CD14-positive monocyte (primary cell): ENCODE data around the gene PCDH1. TPM values are rescaled to one million over a fixed set of nuclear protein-coding genes. Genes with fewer than 3 reads are reported as not detected.

ENCODE experiments used
- DNase-seq, 3 donors: peaks; one replicate each; pipeline ENCODE4 v3.0.0-alpha.2; 2011 to 2022
- H2AFZ ChIP-seq: 2 replicates; pipeline ENCODE4 v1.6.0; 2012; ENCODE audit warnings: mild to moderate bottlenecking, low read depth, low read length, inconsistent platforms; ENCODE audit not compliant: insufficient read depth, poor library complexity, severe bottlenecking
- H3K27ac ChIP-seq, 2 donors: 1 replicate in 1 of 2; 2 replicates in 1 of 2; pipeline ENCODE4 v1.5.1; 2012 to 2013; ENCODE audit warnings: low read length in 2 of 2, control low read depth in 1 of 2, inconsistent platforms in 1 of 2, low read depth in 1 of 2, mild to moderate bottlenecking in 1 of 2
- H3K27me3 ChIP-seq, 2 donors: one replicate each; pipeline versions ENCODE4 v1.6.0 to v1.6.1; 2011 to 2013; ENCODE audit warnings: low read length in 2 of 2; ENCODE audit not compliant: control insufficient read depth in 2 of 2, insufficient read depth in 2 of 2
- H3K36me3 ChIP-seq, 2 donors: replicated peaks in 1 of 2; 1 replicate in 1 of 2; 2 replicates in 1 of 2; pipeline versions ENCODE4 v1.5.1 to v1.6.1; 2012 to 2013; ENCODE audit warnings: low read length in 2 of 2, control low read depth in 1 of 2, inconsistent platforms in 1 of 2, mild to moderate bottlenecking in 1 of 2; ENCODE audit not compliant: insufficient read depth in 2 of 2, control insufficient read depth in 1 of 2
- H3K4me1 ChIP-seq, 2 donors: 1 replicate in 1 of 2; 2 replicates in 1 of 2; pipeline versions ENCODE4 v1.5.1 to v1.6.1; 2012 to 2013; ENCODE audit warnings: low read length in 2 of 2, control low read depth in 1 of 2, inconsistent platforms in 1 of 2, mild to moderate bottlenecking in 1 of 2, moderate library complexity in 1 of 2; ENCODE audit not compliant: insufficient read depth in 2 of 2, control insufficient read depth in 1 of 2
- H3K4me2 ChIP-seq: replicated peaks from 2 replicates; pipeline ENCODE3; 2012; ENCODE audit warnings: low read length, moderate library complexity, mild to moderate bottlenecking; ENCODE audit not compliant: poor library complexity, severe bottlenecking; ENCODE audit errors: extremely low read depth
- H3K4me3 ChIP-seq, 3 experiments: fragments of 200-600 bp in 1 of 3; sonication (generic) in 1 of 3; replicated peaks in 1 of 3; 1 replicate in 2 of 3; 2 replicates in 1 of 3; pipeline ENCODE4 v1.5.1; 2011 to 2013; ENCODE audit warnings: low read length in 3 of 3, mild to moderate bottlenecking in 3 of 3, control low read depth in 2 of 3, low read depth in 2 of 3, inconsistent platforms in 1 of 3, moderate library complexity in 1 of 3
- H3K79me2 ChIP-seq: 2 replicates; pipeline ENCODE4 v1.6.0; 2012; ENCODE audit warnings: mild to moderate bottlenecking, control low read depth, inconsistent platforms, low read length, moderate library complexity; ENCODE audit not compliant: insufficient read depth
- H3K9ac ChIP-seq: 2 replicates; pipeline ENCODE4 v1.6.0; 2017; ENCODE audit warnings: low read length, mild to moderate bottlenecking; ENCODE audit not compliant: insufficient read depth, poor library complexity, severe bottlenecking
- H3K9me3 ChIP-seq, 2 donors: replicated peaks in 1 of 2; 1 replicate in 1 of 2; 2 replicates in 1 of 2; pipeline versions ENCODE4 v1.5.1 to v1.6.1; 2012 to 2013; ENCODE audit warnings: low read length in 2 of 2, control low read depth in 1 of 2; ENCODE audit not compliant: control insufficient read depth in 1 of 2, insufficient read depth in 1 of 2
- H4K20me1 ChIP-seq: 2 replicates; pipeline ENCODE4 v1.6.0; 2012; ENCODE audit warnings: mild to moderate bottlenecking, low read length, control low read depth, moderate library complexity; ENCODE audit not compliant: insufficient read depth
- H3K27ac Mint-ChIP-seq, 7 donors: one replicate each; pipeline ENCODE4 v1.8.0; 2020; ENCODE audit warnings: mild to moderate bottlenecking in 7 of 7, mixed read lengths in 7 of 7, moderate library complexity in 6 of 7, inconsistent platforms in 2 of 7
- H3K27me3 Mint-ChIP-seq, 3 donors: one replicate each; pipeline ENCODE4 v1.8.0; 2021 to 2022; ENCODE audit warnings: low read depth in 3 of 3, mild to moderate bottlenecking in 3 of 3, mixed read lengths in 3 of 3, moderate library complexity in 3 of 3, inconsistent platforms in 1 of 3
- H3K36me3 Mint-ChIP-seq, 2 donors: one replicate each; pipeline ENCODE4 v1.8.0; 2020; ENCODE audit warnings: mixed read lengths in 2 of 2, inconsistent platforms in 1 of 2, mild to moderate bottlenecking in 1 of 2
- H3K4me1 Mint-ChIP-seq: one replicate; pipeline ENCODE4 v1.8.0; 2020; ENCODE audit warnings: mild to moderate bottlenecking, mixed read lengths
- H3K4me3 Mint-ChIP-seq, 2 donors: one replicate each; pipeline ENCODE4 v1.8.0; 2020; ENCODE audit warnings: mild to moderate bottlenecking in 2 of 2, mixed read lengths in 2 of 2, moderate library complexity in 1 of 2
- H3K9me3 Mint-ChIP-seq, 7 donors: one replicate each; pipeline ENCODE4 v1.8.0; 2020 to 2022; ENCODE audit warnings: mixed read lengths in 7 of 7, mild to moderate bottlenecking in 6 of 7, moderate library complexity in 6 of 7, inconsistent platforms in 2 of 7
- WGBS: methylation state at CpG from one replicate; pipeline ENCODE4 v1.1.5; 2013; ENCODE audit warnings: missing lambda C conversion rate; ENCODE audit not compliant: insufficient coverage; 5-methylcytosine and 5-hydroxymethylcytosine counted together
- intact Hi-C, 2 donors: fragments of 100-400 bp; cut with micrococcal nuclease; formaldehyde crosslinking; loops; one replicate each; pipeline versions ENCODE4 v1.15.0 to v1.15.1; 2023
- polyA plus RNA-seq, 3 donors: library from polyadenylated mRNA; depleted of rRNA in 1 of 3; unstranded in 2 of 3; stranded (reverse) in 1 of 3; fragments of 300-500 nt in 2 of 3; fragments of >200 nt in 1 of 3; fragmentation: Illumina TruSeq in 2 of 3; gene quantifications; 1 replicate in 2 of 3; 2 replicates in 1 of 3; pipeline ENCODE4 v1.2.3, GENCODE V29; 2012 to 2021
- TF ChIP-seq, protein P1 (sequence below): fragments of 200-600 bp; IDR thresholded peaks from one replicate; pipeline ENCODE4 v1.8.0; 2022; ENCODE audit warnings: antibody characterized with exemption, mild to moderate bottlenecking

PCDH1 gene
- polyA plus RNA-seq, 3 donors: not detected

DNA sequence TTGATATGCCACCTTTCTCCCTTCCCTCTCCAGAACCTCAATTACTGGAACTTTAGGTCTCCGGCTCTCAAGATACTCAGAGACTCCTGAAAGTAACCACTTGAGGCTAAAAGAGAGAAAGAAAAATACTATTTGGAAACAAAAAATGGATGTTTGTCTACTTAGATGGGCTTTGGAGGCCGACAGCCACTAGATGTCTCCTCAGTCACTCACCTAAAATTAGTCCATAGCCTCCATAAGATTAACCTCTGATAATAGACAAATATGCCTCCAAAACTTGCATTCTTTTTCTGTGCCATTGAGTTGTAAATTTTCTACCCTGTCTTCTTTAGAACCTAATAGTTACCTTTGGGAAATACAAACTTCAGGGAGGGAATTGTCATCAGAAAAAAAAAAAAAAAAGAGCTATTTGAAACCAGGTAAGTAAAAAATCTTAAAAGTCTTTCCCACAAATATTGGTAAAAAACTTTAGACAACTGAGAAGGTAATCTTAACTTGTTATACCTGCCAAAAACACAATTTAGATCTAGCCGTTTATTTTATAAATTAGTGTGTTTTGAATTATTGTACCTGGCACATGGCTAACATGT, 11.2 kb upstream of the PCDH1 start:
- no peaks in the 10 kb centered on the region for H3K79me2 ChIP-seq
- H3K36me3 ChIP-seq: no peaks in the 10 kb centered on the region
- peaks cover 4 to 7% of the 10 kb centered on the region in 2 donors for H3K4me1 ChIP-seq
- Mint-ChIP-seq H3K9me3 (peaks cover 0 to 2% (median 0%) of the 10 kb centered on the region in 7 donors), H3K27me3 (peaks cover 20 to 46% (median 28%) of the 10 kb centered on the region in 3 donors), H3K4me3 (no peak overlapping the region), H3K4me1 (peaks cover 8% of the 10 kb centered on the region), H3K36me3 (no peaks in the 10 kb centered on the region), H3K27ac (no peak overlapping the region)
- DNase-seq: no peak
- no peak overlapping the region for H3K4me2 ChIP-seq
- peaks cover 13 to 19% of the 10 kb centered on the region in 2 donors for H3K27me3 ChIP-seq
- H3K27ac ChIP-seq: no peak overlapping the region
- TF ChIP-seq, protein P1, sequence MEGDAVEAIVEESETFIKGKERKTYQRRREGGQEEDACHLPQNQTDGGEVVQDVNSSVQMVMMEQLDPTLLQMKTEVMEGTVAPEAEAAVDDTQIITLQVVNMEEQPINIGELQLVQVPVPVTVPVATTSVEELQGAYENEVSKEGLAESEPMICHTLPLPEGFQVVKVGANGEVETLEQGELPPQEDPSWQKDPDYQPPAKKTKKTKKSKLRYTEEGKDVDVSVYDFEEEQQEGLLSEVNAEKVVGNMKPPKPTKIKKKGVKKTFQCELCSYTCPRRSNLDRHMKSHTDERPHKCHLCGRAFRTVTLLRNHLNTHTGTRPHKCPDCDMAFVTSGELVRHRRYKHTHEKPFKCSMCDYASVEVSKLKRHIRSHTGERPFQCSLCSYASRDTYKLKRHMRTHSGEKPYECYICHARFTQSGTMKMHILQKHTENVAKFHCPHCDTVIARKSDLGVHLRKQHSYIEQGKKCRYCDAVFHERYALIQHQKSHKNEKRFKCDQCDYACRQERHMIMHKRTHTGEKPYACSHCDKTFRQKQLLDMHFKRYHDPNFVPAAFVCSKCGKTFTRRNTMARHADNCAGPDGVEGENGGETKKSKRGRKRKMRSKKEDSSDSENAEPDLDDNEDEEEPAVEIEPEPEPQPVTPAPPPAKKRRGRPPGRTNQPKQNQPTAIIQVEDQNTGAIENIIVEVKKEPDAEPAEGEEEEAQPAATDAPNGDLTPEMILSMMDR: no peak
- no peaks in the 10 kb centered on the region for H4K20me1 ChIP-seq
- intact Hi-C loops: no loop called here
- H3K9ac ChIP-seq: no peak overlapping the region
- no peak overlapping the region for H2AFZ ChIP-seq
- no CpG with 5 or more reads among the region's 3 CpGs for WGBS
- peaks cover 0 to 4% of the 10 kb centered on the region in 2 donors for H3K9me3 ChIP-seq
- no peak overlapping the region for H3K4me3 ChIP-seq

DNA sequence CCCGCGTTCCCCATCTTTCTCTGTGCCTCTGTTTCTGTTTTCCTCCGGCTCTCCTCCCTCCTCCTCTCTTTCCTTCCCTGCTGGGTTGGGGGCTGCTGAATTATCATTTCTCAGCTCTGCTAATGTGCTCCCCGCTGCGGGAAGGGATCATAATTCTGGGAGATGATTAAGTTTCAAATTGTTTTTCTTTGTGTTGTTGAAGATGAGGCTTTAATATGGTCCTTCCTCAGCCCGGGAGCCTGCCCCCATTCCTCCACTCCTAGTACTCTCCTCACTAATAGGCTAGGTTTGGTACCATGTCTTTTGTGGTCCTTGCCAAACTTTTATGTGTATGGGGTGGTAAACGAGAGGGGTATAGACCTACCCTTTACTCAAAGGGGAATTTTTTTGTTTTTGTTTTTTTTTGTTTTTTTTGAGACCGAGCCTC, 5.7 kb upstream of the PCDH1 start:
- no peaks in the 10 kb centered on the region for H3K79me2 ChIP-seq
- no peak overlapping the region for H2AFZ ChIP-seq
- TF ChIP-seq, protein P1: no peak
- H3K9me3 ChIP-seq: peaks cover 0 to 28% of the 10 kb centered on the region in 2 donors
- Mint-ChIP-seq H3K4me1 (peaks cover 11% of the 10 kb centered on the region), H3K27me3 (peaks cover 66 to 77% (median 70%) of the 10 kb centered on the region in 3 donors), H3K27ac (no peak overlapping the region), H3K9me3 (peaks cover 0 to 14% (median 5%) of the 10 kb centered on the region in 7 donors), H3K36me3 (peaks cover 0 to 6% of the 10 kb centered on the region in 2 donors), H3K4me3 (peak overlapping the region in 1 of 2 donors; percentile 75)
- no peaks in the 10 kb centered on the region for H3K36me3 ChIP-seq
- no peak overlapping the region for H3K4me3 ChIP-seq
- no peak for DNase-seq
- H3K27ac ChIP-seq: no peak overlapping the region
- H3K4me2 ChIP-seq: no peak overlapping the region
- H3K9ac ChIP-seq: no peak overlapping the region
- H3K4me1 ChIP-seq: peaks cover 4 to 9% of the 10 kb centered on the region in 2 donors
- 100% methylated on average over 1 of the region's 8 CpGs for WGBS
- H3K27me3 ChIP-seq: peaks cover 50 to 65% of the 10 kb centered on the region in 2 donors
- peaks cover 1% of the 10 kb centered on the region for H4K20me1 ChIP-seq
- intact Hi-C loops: no loop called here
